ENCODE results near the gene MRM2.

MRM2 gene

GRCh38 chr7:2242541-2243429 lies 780 bp upstream of the MRM2 start:
- Histone ChIP-seq H3K4me1 (ENCODE audit: control insufficient read depth in 1 of 2, insufficient read depth in 1 of 2, low read depth in 1 of 2, low read length in 1 of 2) (peaks cover 24 to 25% of the 10 kb centered on the region in 2 experiments), H3K4me3 (ENCODE audit: low read depth in 1 of 2, low read length in 1 of 2) (peak overlapping the region; percentile 82 to 91), H3K9me3 (no peaks in the 10 kb centered on the region), H3K36me3 (peaks cover 15% of the 10 kb centered on the region), H3K27me3 (no peaks in the 10 kb centered on the region), H3K27ac (peak overlapping the region; percentile 63)
- TF ChIP-seq CTCF (IDR thresholded peaks at IDR 0.05) = no peak

GRCh38 chr7:2239242-2239641 lies 2.8 kb downstream of the MRM2 start:
- no peaks in the 10 kb centered on the region for H3K9me3 ChIP-seq
- no peak overlapping the region for H3K27ac ChIP-seq
- no peaks in the 10 kb centered on the region for H3K27me3 ChIP-seq
- no peak for TF ChIP-seq CTCF (IDR thresholded peaks at IDR 0.05)
- H3K4me1 ChIP-seq (ENCODE audit: control insufficient read depth in 1 of 2, insufficient read depth in 1 of 2, low read depth in 1 of 2, low read length in 1 of 2) = peaks cover 16 to 19% of the 10 kb centered on the region in 2 experiments
- H3K36me3 ChIP-seq = peaks cover 38% of the 10 kb centered on the region
- H3K4me3 ChIP-seq (ENCODE audit: low read depth in 1 of 2, low read length in 1 of 2) = no peak overlapping the region

- Histone ChIP-seq H3K27me3 (no peaks in the 10 kb centered on the region), H3K4me3 (ENCODE audit: low read depth in 1 of 2, low read length in 1 of 2) (no peak overlapping the region), H3K27ac (no peak overlapping the region), H3K36me3 (peaks cover 38% of the 10 kb centered on the region), H3K9me3 (no peaks in the 10 kb centered on the region), H3K4me1 (ENCODE audit: control insufficient read depth in 1 of 2, insufficient read depth in 1 of 2, low read depth in 1 of 2, low read length in 1 of 2) (peaks cover 9 to 14% of the 10 kb centered on the region in 2 experiments)
- TF ChIP-seq CTCF (IDR thresholded peaks at IDR 0.05) = no peak
These were observed 4.8 kb downstream of the MRM2 start for GRCh38 chr7:2237109-2237602.

- Histone ChIP-seq H3K27me3 (no peaks in the 10 kb centered on the region), H3K4me3 (ENCODE audit: low read depth in 1 of 2, low read length in 1 of 2) (no peak overlapping the region), H3K9me3 (no peaks in the 10 kb centered on the region), H3K4me1 (ENCODE audit: control insufficient read depth in 1 of 2, insufficient read depth in 1 of 2, low read depth in 1 of 2, low read length in 1 of 2) (peaks cover 9 to 13% of the 10 kb centered on the region in 2 experiments), H3K36me3 (peaks cover 42% of the 10 kb centered on the region), H3K27ac (no peak overlapping the region)
- no peak for TF ChIP-seq CTCF (IDR thresholded peaks at IDR 0.05)
These were observed 8.1 kb downstream of the MRM2 start for GRCh38 chr7:2233926-2234325.

- H3K27ac ChIP-seq = peak within 1 kb of the TSS; percentile 28
- no peaks in the 10 kb centered on the region for H3K9me3 ChIP-seq
- no peaks in the 10 kb centered on the region for H3K27me3 ChIP-seq
- H3K4me3 ChIP-seq (ENCODE audit: low read depth in 1 of 2, low read length in 1 of 2) = peak within 1 kb of the TSS; percentile 78 to 83
- no peak for TF ChIP-seq CTCF (IDR thresholded peaks at IDR 0.05)
- H3K4me1 ChIP-seq (ENCODE audit: control insufficient read depth in 1 of 2, insufficient read depth in 1 of 2, low read depth in 1 of 2, low read length in 1 of 2) = peaks cover 9 to 13% of the 10 kb centered on the region in 2 experiments
- peaks cover 38% of the 10 kb centered on the region for H3K36me3 ChIP-seq
These were observed 9.1 kb downstream of the MRM2 start, which contains the start of gene MAD1L1 for GRCh38 chr7:2232766-2233520. Gene MAD1L1 (minus strand): TSS chr7:2232945. CDS start chr7:2230133, 2,812 bp downstream.
